NOMO-1 (cell line): ENCODE data around the gene GRID2.

Experiments
- DNase-seq, 2 experiments: peaks; one replicate each; lab custom pipeline; 2025; ENCODE audit not compliant: unreplicated experiment in 2 of 2; lab: John Stamatoyannopoulos, UW

GRID2 gene

GRCh38 chr4:93448691-93449293, 1145.0 kb downstream of the GRID2 start:
- no peak for DNase-seq

GRCh38 chr4:93451954-93452353, 1148.2 kb downstream of the GRID2 start:
- no peak for DNase-seq

- no peak for DNase-seq
Observed at GRCh38 chr4:93461541-93461940, 1157.8 kb downstream of the GRID2 start.

- no peak for DNase-seq
Observed at GRCh38 chr4:93466446-93466845, 1162.7 kb downstream of the GRID2 start.

GRCh38 chr4:93467484-93468155, 1163.9 kb downstream of the GRID2 start:
- DNase-seq = no peak

- DNase-seq = no peak
Observed at GRCh38 chr4:93469560-93469959, 1165.8 kb downstream of the GRID2 start.

GRCh38 chr4:93475730-93476129, 1172.0 kb downstream of the GRID2 start:
- no peak for DNase-seq

DNA sequence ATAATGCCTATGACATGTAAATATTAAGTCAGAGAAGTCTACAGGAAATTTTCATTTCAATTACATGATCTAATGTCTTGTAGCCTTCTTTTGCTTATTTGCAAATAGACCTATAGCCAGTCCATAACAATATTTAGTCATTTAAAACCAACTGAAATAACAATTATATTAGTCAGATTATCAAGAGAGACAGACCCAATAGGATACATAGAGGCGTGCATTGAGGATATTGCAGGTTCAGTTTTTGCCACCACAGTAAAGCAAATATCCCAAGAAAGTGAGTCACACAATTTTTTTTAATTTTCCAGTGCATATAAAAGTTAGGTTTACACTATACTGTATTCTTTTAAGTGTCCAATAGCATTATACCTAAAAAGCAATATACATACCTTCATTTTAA, 1175.0 kb downstream of the GRID2 start:
- no peak for DNase-seq

GRCh38 chr4:93480452-93480851, 1176.7 kb downstream of the GRID2 start:
- DNase-seq = no peak

DNA sequence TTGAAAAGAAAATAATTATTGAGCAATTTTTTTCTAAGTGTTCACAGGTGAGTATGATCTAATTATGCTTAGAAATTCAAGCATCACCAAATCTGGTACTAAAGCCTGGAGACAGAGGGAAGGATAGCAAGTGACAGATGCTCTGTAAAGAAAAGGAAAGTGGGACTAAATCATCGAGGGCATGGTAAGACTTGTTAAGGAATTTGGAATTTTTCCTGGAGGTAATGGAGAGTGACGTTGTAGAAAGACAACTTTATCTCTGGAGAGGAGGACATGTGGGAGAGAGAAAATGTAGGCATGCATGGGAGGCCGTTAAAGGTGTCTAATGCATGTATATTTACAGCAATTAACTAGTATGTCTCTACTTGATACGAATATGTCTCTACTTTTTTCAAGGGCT, 1191.6 kb downstream of the GRID2 start:
- no peak for DNase-seq

GRCh38 chr4:93501244-93501643, 1197.5 kb downstream of the GRID2 start:
- DNase-seq = no peak

- DNase-seq = no peak
Observed at GRCh38 chr4:93501946-93502345, 1198.2 kb downstream of the GRID2 start.

GRCh38 chr4:93502991-93503390, 1199.2 kb downstream of the GRID2 start:
- no peak for DNase-seq

DNA sequence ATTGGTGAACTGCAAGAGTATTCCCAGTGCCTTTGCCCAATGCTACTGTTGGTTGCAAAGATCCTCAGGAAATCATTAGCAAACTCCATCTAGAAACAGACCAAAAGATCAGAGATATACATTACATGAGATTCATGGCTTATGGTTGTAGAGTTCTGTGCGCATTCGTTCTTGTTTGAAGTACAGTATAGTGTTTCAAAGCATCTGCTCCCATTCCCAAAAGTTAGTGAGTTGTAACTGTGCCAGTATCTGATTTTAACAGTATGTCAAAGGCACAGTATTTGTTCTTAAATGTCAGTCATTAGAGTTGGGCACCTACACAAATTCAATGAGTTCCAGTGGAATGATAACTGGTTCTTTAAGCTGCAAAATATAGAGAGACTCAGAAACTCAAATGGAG, 1210.1 kb downstream of the GRID2 start:
- DNase-seq = no peak

DNA sequence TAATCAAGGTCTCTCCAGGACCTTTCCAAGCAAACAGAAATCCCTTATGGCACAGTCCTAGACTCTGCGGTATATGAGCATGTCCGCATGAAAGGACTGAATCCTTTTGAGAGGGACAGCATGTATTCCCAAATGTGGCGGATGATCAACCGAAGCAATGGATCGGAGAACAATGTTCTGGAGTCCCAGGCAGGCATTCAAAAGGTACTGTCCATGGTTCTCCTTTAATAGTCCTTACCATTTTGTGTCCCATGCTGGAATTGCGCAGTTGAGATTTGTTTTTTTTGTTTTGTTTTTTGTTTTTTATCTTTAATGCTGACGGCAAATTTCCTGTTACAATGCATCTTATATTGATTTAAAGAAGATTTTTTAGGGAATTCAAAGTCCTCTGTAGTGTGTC, 1211.4 kb downstream of the GRID2 start:
- DNase-seq = no peak

GRCh38 chr4:93529692-93530372, 1226.1 kb downstream of the GRID2 start:
- no peak for DNase-seq

GRCh38 chr4:93532234-93532633, 1228.5 kb downstream of the GRID2 start:
- DNase-seq = no peak

DNA sequence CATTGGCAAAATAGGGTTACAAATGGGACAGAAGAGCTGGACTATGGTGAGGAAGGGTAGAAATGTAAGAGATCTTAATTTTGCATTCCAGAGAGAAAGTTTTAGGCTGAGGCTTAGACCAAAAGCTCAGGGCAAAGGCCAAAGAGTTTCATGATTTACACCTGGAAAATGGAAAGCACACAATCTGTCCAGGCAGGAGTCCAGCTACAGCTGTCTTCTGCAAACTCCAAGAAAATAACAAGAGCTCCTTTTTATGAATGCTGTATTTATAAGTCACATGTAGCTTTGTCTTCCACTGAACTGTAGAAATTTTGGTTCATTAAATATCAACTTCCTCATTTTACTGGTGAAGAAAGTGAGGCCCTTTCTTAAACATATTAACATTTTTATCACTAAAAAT, 1236.8 kb downstream of the GRID2 start:
- DNase-seq = no peak

DNA sequence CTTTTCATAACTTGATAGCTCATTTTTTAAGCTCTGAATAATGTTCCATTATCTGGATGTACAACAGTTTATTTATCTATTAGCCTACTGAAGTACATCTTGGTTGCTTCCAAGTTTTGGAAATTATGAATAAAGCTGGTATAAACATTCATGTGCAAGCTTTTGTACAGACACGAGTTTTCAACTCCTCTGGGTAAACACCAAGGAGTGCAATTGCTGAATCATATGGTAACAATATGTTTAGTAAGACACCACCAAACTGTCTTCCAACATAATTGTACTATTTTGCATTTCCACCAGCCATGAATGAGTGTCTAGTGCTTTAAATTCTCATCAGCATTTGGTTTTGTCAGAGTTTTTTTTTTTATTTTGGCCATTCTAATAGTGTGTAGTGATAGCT, 1258.1 kb downstream of the GRID2 start:
- DNase-seq = no peak

DNA sequence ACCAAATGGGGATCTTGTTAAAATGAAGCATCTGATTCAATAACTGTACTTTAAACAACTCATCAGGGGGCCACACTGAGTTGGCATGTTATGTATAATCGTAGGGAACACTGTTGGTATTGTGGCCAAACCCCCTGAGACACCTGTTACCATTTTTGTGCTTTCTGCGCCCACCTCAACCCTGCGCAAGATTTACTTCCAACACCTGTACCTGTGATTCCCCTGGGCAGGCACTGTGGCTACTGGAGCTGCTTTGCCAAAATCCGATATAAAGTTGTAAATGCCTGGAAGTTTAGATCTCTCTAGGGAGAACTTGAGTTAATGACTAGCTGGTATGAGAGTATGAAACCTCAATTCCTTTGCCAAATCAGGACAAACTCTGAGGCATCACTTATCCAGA, 1265.0 kb downstream of the GRID2 start:
- DNase-seq = no peak

GRCh38 chr4:93573285-93573684, 1269.5 kb downstream of the GRID2 start:
- DNase-seq = no peak

GRCh38 chr4:93578942-93579341, 1275.2 kb downstream of the GRID2 start:
- no peak for DNase-seq
